Fibroblast of lung (primary cell): Measurements from ENCODE around the gene BIRC5.

Experiments
- CTCF ChIP-seq, 2 donors: IDR thresholded peaks in 1 of 2; conservative IDR thresholded peaks in 1 of 2; 1 replicate in 1 of 2; 2 replicates in 1 of 2; pipeline ENCODE4 v1.5.1; 2011 to 2012; ENCODE audit warnings: low read length in 2 of 2, control low read depth in 1 of 2, inconsistent platforms in 1 of 2, low read depth in 1 of 2, mild to moderate bottlenecking in 1 of 2
- EZH2 ChIP-seq: IDR thresholded peaks from 2 replicates; pipeline ENCODE4 v1.5.1; 2012; ENCODE audit warnings: low read length, control low read depth, mild to moderate bottlenecking; ENCODE audit errors: missing control alignments

DNA sequence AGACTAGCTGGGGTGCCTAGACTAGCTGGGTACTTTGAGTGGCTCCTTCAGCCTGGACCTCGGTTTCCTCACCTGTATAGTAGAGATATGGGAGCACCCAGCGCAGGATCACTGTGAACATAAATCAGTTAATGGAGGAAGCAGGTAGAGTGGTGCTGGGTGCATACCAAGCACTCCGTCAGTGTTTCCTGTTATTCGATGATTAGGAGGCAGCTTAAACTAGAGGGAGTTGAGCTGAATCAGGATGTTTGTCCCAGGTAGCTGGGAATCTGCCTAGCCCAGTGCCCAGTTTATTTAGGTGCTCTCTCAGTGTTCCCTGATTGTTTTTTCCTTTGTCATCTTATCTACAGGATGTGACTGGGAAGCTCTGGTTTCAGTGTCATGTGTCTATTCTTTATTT is 9.0 kb downstream of the BIRC5 start:
- TF ChIP-seq CTCF (conservative IDR thresholded peaks at IDR 0.05 in 1 of 2, IDR thresholded peaks at IDR 0.05 in 1 of 2; ENCODE audit: low read depth in 1 of 2, low read length in 2 of 2) (no peak), EZH2 (no peak)
